ENCODE measurements around the gene YWHAH.

DNA sequence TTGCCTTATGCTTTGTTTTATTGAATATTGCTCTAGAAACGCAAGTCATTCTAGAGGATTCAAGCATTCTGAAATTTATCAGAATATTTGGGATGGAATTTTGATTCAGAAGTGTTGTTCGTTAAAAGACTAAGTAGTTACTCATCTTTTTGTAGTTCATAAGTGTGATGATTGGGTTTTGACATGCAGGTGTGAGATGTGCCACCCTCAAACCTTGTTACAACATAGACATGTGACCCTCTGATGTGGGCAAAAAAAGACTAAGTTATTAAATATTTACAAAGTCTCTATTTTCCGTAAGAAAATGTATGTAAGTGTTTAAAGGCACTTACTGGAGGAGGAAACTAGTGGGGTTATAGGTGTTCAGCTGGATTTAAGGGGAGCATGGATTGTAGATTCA, 8.9 kb downstream of the YWHAH start:
- TF ChIP-seq KDM5A (IDR thresholded peaks at IDR 0.05; ENCODE audit: low read length): no peak
- TF ChIP-seq, protein P1, sequence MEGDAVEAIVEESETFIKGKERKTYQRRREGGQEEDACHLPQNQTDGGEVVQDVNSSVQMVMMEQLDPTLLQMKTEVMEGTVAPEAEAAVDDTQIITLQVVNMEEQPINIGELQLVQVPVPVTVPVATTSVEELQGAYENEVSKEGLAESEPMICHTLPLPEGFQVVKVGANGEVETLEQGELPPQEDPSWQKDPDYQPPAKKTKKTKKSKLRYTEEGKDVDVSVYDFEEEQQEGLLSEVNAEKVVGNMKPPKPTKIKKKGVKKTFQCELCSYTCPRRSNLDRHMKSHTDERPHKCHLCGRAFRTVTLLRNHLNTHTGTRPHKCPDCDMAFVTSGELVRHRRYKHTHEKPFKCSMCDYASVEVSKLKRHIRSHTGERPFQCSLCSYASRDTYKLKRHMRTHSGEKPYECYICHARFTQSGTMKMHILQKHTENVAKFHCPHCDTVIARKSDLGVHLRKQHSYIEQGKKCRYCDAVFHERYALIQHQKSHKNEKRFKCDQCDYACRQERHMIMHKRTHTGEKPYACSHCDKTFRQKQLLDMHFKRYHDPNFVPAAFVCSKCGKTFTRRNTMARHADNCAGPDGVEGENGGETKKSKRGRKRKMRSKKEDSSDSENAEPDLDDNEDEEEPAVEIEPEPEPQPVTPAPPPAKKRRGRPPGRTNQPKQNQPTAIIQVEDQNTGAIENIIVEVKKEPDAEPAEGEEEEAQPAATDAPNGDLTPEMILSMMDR (IDR thresholded peaks at IDR 0.05; ENCODE audit: control extremely low read depth in 1 of 3, insufficient read depth in 1 of 3, low read depth in 1 of 3, low read length in 3 of 3): no peak
- TF ChIP-seq RBBP5 (IDR thresholded peaks at IDR 0.05; ENCODE audit: borderline replicate concordance, low read depth, low read length): no peak
- no peak for TF ChIP-seq BCL11A (IDR thresholded peaks at IDR 0.05; ENCODE audit: low read depth in 2 of 2, low read length in 2 of 2)
- TF ChIP-seq NANOG (IDR thresholded peaks at IDR 0.05; ENCODE audit: insufficient read depth, low read depth, low read length, poor library complexity, severe bottlenecking): no peak

All from H1 (cell line).